Left renal cortex interstitium (tissue), 4 donors: ENCODE measurements around the gene GPR37. TPM values are rescaled to one million over a fixed set of nuclear protein-coding genes. Genes with fewer than 3 reads are reported as not detected.

ENCODE experiments used
- DNase-seq, 4 donors: peaks; one replicate each; pipeline ENCODE4 v3.0.0-alpha.2; 2013; ENCODE audit warnings: low read depth in 4 of 4, low spot score in 2 of 4, missing footprints in 1 of 4
- polyA plus RNA-seq, 4 donors: library from polyadenylated mRNA; unstranded; fragments of 120-200 nt; gene quantifications; one replicate each; pipeline ENCODE4 v1.2.1, GENCODE V29; 2013; ENCODE audit not compliant: insufficient read length in 4 of 4

GPR37 gene
- 1 to 10 TPM; 1.2 to 2.1 (median 1.6) TPM for polyA plus RNA-seq

GRCh38 chr7:124765401-124766352, at the start of gene GPR37:
Gene GPR37, minus strand, starts transcription at chr7:124765792. Its CDS starts 816 bp downstream, at chr7:124764976.
- DNase-seq, result peak in 2 of 4 donors; percentile 37 to 49

- no peak for DNase-seq
Observed at GRCh38 chr7:124813994-124814798, 48.6 kb upstream of the GPR37 start.

- no peak for DNase-seq
Observed at GRCh38 chr7:124812764-124813163, 47.2 kb upstream of the GPR37 start.

- DNase-seq, result no peak
Observed at GRCh38 chr7:124811341-124811740, 45.7 kb upstream of the GPR37 start.

GRCh38 chr7:124810605-124811004, 45.0 kb upstream of the GPR37 start:
- no peak for DNase-seq

GRCh38 chr7:124808206-124808605, 42.6 kb upstream of the GPR37 start:
- no peak for DNase-seq

- no peak for DNase-seq
Observed at GRCh38 chr7:124801330-124801895, 35.8 kb upstream of the GPR37 start.

GRCh38 chr7:124800386-124800785, 34.8 kb upstream of the GPR37 start:
- no peak for DNase-seq

GRCh38 chr7:124799448-124799847, 33.9 kb upstream of the GPR37 start:
- no peak for DNase-seq

- DNase-seq, result no peak
Observed at GRCh38 chr7:124796771-124797170, 31.2 kb upstream of the GPR37 start.

- no peak for DNase-seq
Observed at GRCh38 chr7:124792696-124793095, 27.1 kb upstream of the GPR37 start.

GRCh38 chr7:124792002-124792401, 26.4 kb upstream of the GPR37 start:
- no peak for DNase-seq

GRCh38 chr7:124791426-124791825, 25.8 kb upstream of the GPR37 start:
- no peak for DNase-seq

GRCh38 chr7:124790645-124791044, 25.1 kb upstream of the GPR37 start:
- DNase-seq, result no peak

- no peak for DNase-seq
Observed at GRCh38 chr7:124785994-124786393, 20.4 kb upstream of the GPR37 start.

- DNase-seq, result peak in 1 of 4 donors; percentile 59
Observed at GRCh38 chr7:124784879-124785818, 19.6 kb upstream of the GPR37 start.

- DNase-seq, result no peak
Observed at GRCh38 chr7:124783271-124783670, 17.7 kb upstream of the GPR37 start.

- DNase-seq, result no peak
Observed at GRCh38 chr7:124781907-124782734, 16.5 kb upstream of the GPR37 start.

GRCh38 chr7:124781418-124781817, 15.8 kb upstream of the GPR37 start:
- DNase-seq, result no peak
